ENCODE data around the gene FYN.

Gene FYN

GRCh38 chr6:111829998-111830397, 43.3 kb downstream of the FYN start:
- DNase-seq = no peak

DNA sequence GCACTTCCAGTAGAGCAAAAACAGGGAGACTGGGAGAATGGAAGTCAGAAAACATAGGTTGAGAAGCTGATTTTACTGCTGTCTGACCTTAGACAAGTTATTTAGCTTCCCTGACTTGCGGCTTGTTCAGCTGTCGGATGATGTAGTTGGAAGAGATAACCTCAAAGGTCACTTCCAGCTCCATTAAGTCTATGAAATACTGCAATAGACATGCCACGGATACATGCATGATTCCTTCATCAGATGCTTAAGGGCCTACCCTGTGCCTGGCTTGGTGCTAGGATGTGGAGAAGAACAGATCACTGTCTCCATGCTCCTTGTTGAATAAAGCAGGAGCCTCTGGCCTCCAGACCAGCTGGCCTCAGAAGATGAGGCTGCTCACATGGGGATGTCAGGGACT, 43.7 kb downstream of the FYN start:
- DNase-seq = no peak

GRCh38 chr6:111828809-111829208, 44.4 kb downstream of the FYN start:
- DNase-seq = no peak

- DNase-seq = no peak
Measured at GRCh38 chr6:111825439-111826086, 47.7 kb downstream of the FYN start.

DNA sequence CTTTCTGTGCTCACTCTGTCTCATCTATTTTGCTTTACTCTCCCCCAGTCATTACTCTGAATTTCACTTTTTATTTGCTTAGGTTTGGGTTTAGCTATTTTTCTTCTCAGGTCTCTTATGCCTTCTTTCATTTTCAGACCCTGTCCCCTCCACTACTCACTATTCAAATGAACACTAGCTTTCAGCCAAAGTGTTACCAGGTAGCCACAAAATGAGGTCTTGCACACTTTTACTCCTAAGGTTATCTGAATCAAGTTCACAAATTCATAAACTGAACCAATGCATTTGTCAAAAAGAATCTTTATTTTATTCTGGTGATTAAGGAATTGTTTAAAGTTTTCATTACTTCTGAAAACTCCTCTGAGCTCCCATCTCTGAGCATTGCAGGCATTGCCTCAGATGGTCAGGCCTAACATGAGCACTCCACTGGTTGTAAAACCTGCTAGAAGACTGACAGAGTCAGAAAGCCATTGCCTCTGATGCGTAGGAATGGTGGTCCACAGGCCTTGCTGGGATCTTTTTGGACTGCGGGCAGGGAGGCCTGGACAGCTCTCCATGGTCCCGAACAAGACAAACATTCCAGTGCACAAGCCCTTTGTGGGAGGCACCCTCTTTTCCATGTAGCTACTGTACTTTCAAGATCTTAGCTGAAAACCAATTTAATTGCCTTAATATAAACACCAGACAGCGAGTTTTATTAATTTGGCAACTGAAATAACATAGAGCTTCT, 48.5 kb downstream of the FYN start:
- no peak for DNase-seq

- DNase-seq = no peak
Measured at GRCh38 chr6:111823831-111824607, 49.2 kb downstream of the FYN start.

- no peak for DNase-seq
Measured at GRCh38 chr6:111823012-111823411, 50.2 kb downstream of the FYN start.

DNA sequence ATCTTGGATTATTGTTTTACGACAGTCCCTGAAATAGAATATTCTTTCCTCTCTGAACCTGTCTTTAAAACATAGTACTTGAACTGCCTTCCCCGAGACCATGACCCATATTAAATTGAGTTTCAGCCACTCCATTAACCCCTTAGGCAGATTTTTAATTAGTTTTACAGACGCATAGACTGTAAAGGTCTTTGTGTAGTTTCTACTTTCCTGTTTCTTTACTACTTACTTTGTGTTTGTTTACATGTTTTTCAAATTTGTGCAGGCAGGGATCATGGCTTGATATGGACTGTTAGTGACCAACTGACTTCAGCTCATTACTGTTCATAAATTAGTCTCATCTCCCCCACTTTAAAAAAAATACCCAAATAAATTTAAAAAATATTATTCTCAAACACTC, 53.8 kb downstream of the FYN start:
- DNase-seq = no peak

GRCh38 chr6:111818539-111819226, 54.6 kb downstream of the FYN start:
- DNase-seq = no peak

DNA sequence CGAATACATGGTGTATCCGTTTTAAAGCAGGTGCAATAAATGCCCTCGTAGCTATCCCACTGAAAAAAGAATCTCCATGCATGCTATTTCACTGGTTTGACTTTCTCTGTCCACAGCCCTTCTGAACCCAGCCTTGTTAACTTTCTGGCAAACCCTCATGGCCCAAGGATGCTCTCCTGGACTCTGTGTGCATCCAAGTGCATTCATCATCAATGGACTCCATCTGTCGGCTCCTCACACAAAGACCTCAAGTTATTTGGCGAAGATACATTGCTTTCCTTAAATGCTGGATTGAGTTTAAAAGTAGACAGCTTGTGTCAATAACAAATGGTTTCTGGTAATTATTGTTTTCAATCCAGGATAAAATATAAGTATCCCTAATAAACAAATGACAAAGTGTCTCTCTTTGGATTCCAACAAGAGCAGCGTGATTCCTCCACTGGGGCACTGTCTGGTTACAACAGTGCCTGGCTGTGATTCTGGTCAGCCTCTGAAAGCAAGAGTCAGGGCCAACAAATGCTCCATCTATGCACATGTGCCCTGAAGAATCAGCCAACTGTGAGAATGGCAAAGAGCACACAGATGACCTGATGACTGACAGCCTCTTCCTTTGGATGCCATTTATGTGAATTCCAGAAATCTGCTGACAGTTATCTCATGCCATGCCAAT, 55.7 kb downstream of the FYN start:
- DNase-seq = no peak

- DNase-seq = no peak
Measured at GRCh38 chr6:111813677-111814310, 59.5 kb downstream of the FYN start.

DNA sequence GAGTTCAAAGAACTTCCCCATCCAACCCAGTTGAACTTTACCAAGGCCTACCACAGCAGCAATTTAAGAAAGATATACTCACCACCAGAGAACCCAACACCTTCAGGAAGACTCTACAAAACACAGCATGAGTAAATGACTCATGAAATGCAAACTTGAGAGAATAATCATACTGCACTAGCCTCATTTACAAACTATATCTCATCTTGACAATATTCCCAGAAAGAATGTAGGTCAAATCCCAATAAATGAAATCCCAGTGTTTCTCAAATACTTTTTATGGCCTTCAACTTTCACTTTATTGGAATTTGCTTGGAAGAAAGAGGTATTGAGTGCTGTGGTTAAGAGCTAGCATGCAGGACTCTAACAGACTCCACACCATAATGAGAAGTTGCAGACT, 60.0 kb downstream of the FYN start:
- DNase-seq = no peak

- no peak for DNase-seq
Measured at GRCh38 chr6:111812060-111813038, 60.9 kb downstream of the FYN start.

- DNase-seq = no peak
Measured at GRCh38 chr6:111810294-111811131, 62.7 kb downstream of the FYN start.

GRCh38 chr6:111809766-111810165, 63.5 kb downstream of the FYN start:
- no peak for DNase-seq

GRCh38 chr6:111809264-111809663, 64.0 kb downstream of the FYN start:
- DNase-seq = no peak

DNA sequence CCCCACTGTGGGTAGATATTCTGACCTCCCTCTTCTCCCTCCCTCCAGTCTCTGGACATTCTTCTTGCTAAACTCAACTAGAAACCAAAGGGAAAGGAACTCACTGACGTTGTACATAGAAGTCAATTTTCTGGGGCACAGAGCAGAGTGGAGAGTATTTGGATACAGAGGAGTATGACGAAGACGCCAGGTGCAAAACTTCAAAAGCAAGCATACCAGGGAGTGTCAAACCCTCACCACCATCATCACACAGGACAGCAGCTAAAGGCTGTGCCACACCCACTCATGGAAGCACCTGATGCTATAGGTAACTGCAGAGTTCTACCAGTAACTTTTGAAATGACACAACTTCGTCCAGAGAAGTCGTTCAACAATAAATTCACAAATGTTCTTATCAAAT, 64.8 kb downstream of the FYN start:
- no peak for DNase-seq

DNA sequence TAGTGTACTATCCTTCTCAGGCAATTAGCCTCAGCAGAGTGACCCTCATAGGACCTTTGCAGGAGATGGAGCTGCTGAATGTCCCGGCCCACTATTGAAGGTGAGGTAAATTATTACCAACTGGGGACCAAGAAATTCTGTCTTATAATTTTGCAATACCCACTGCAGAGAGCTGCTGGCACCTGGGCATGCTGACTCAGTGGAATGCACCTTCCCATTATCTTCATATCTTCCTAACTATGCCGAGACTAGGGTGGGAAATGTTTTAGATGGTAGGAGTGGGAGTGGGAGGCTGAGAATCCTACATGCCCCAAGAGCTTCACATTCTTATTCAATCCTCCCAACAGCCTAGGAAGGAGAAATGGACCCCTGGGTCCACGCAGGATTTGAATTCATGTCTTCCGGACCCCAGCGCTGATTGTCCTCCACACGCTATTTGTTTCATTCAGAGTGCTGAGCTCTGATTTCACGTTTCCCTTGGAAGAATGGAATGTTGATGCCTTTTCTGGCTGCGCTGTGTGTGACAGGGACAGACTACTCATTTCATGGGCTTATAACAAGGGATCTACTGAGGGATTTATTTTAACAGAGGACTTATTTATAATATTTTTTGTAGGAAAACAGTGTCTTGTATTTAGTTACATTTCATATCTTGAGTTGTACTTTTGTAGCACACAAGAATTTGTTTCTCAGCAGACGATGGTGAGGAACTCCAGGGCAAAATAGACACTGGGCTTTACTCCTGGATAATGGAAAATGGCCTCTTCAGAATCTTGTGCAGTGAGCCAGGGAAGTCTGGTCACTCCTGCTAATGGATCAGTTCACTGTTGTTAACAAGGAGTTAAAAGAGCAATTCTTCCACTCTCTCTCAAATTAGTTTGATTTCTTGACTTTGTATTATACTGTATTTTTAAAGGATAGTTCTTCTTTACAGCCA, 66.4 kb downstream of the FYN start:
- no peak for DNase-seq

DNA sequence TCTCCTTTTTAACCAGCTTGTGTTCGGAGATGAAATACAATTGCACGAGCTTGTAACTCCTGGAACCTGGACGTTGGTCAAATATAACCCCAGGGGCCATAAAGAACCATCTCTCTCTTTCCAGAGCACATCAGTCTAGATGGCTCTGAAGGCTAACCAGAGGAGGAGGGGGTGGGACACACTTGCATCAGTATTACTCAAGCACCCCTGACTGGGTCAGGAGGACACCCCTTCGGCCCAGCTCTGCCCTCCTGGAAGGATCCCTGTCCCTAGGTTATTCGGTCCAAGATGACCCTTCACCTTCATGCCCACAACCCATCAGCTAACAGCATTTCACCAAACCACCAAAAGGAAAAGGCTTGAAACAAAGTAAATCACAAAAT, 67.1 kb downstream of the FYN start:
- no peak for DNase-seq

All from stimulated activated CD4-positive, alpha-beta T cell treated with anti-CD3 and anti-CD28 coated beads, Interleukin-4, amount 100 ng/mL, for 1 hour (primary cell).